Hematopoietic multipotent progenitor cell treated with erythropoietin and hydrocortisone succinate and interleukin-3 and kit ligand, for 17 days (in vitro differentiated cells): ENCODE data around the gene GPR176.
"Not testable (repeated sequence)": the region's sequence is repeated elsewhere in the genome, so short reads cannot be mapped to it uniquely, and the experiment has no call there.

Source experiments
- DNase-seq: peaks from one replicate; pipeline ENCODE4 v3.0.0-alpha.2; 2015; ENCODE audit warnings: low spot score

GPR176 gene

DNA sequence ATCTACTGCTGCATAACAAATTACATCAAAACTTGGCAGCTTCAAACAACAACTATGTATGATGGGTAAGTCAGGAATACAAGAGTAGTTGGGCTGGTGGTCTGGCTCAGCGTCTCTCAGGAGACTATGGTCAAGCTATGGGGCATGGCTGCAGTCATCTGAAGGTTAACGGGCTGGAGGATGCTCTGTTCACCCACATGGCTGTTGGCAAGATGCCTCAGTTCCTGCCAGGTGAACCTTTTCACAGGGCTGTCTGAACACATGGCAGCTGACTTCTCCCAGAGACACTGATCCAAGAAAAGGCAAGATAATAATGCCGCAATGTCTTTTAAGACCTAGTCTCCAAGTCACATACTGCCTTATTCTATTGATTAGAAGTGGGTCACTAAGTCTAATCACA is 63.7 kb downstream of the GPR176 start:
- no peak for DNase-seq

DNA sequence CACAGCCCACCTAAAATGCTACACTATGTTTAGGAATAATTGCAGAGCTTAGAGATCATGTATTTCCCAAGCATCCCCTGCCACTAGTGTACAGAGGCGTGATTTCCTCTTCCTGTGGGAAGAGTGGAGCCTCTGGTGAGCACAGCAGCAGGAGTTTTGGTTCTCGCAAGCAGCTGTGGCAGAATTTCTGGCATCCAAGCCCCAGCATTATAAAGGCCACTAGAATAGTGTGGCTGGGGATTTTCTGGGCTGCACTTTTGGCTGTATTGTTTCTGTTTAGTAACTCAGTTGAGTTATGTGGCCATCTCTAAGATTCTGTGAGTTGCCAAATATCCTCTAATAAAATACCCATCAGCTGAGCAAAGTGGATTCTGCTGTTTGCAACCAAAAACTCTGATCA is 64.7 kb downstream of the GPR176 start:
- no peak for DNase-seq

GRCh38 chr15:39854161-39854560 is 65.9 kb downstream of the GPR176 start:
- no peak for DNase-seq

- no peak for DNase-seq
Observed at GRCh38 chr15:39852250-39852649, 67.8 kb downstream of the GPR176 start.

- DNase-seq: no peak
Observed at GRCh38 chr15:39851500-39852092, 68.5 kb downstream of the GPR176 start.

DNA sequence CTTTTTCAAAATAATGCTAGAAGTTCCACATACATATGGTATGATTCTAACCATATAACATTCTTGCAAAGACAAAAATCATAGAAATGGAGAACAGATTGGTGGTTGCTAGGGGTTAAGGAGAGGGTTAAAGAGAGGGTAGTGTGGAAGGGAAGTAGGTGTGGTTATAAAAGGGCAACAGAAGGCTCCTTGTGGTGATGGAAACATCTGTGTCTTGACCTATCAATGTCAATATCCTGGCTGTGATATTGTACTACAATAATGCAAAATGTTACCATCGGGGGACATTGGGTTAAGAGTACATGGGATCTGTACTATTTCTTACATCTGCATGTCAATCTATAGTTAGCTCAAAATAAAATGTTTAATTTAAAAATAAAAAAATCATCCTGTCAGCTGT is 69.6 kb downstream of the GPR176 start:
- no peak for DNase-seq

- DNase-seq: no peak
Observed at GRCh38 chr15:39846108-39846507, 74.0 kb downstream of the GPR176 start.

DNA sequence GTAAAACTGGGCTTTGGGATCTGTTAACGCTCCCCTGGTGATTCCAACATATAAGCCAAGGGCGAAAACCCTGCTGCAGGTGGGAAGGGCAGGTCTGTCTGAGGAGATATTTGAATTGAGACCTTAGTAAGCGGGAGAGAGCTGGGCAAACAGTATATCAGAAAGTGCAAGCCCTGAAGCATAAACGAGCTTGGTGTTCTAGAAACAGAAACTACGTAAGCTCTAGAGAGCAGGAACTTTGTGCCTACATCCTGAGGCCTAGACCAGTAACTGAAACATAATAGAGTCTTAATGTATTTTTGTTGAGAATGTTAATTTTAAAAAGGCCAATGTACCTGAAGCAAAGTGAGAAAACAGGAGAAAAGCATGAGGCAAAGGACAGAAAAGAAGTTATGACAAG is 74.5 kb downstream of the GPR176 start:
- DNase-seq: no peak

GRCh38 chr15:39843565-39843964 is 76.5 kb downstream of the GPR176 start:
- DNase-seq: no peak

GRCh38 chr15:39837454-39837853 is 82.6 kb downstream of the GPR176 start:
- DNase-seq: no peak

GRCh38 chr15:39835550-39835949 is 84.5 kb downstream of the GPR176 start:
- no peak for DNase-seq

GRCh38 chr15:39834256-39834655 is 85.8 kb downstream of the GPR176 start:
- DNase-seq: no peak

DNA sequence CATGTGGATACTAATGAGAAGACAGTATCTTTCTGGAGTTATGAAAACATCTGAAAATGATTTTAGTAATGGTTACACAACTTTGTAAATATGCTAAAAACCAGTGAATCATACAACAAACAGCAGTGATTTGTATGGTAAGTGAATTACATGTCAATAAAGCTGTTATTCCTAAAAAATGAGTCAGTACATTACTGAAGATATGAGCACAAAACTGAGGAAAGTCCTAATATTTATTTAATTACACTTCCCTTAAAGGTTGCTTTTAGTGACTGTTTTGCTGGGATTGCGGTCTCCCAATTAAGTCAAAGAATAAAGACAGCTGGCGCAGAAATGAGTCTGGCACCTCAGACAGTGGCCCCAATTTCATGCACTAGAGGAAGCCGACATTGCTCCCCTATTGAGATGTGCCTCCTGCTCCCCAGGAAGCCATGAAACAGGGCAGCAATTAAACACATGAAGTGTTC is 86.5 kb downstream of the GPR176 start:
- no peak for DNase-seq

DNA sequence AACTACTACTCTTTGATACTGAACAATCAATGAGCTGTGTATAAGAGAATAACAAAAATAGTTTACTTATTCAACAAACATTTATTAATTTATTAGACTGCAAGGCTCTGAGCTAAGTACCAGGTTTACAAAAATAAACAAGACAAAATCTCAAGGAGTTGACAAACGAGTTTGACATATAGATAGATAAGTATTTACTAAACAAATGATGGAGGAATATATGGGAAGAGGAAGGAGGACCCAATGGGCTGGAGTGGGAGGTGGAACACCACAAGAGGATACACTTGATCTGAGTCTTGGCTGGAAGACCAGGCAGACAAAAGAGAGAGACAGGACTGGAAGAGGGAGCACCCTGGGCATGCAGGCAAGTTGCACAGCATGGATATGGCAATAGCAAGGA is 89.9 kb downstream of the GPR176 start:
- no peak for DNase-seq

- no peak for DNase-seq
Observed at GRCh38 chr15:39828374-39828931, 91.6 kb downstream of the GPR176 start.

- no peak for DNase-seq
Observed at GRCh38 chr15:39826975-39827374, 93.1 kb downstream of the GPR176 start.

GRCh38 chr15:39823634-39824033 is 96.4 kb downstream of the GPR176 start:
- no peak for DNase-seq

DNA sequence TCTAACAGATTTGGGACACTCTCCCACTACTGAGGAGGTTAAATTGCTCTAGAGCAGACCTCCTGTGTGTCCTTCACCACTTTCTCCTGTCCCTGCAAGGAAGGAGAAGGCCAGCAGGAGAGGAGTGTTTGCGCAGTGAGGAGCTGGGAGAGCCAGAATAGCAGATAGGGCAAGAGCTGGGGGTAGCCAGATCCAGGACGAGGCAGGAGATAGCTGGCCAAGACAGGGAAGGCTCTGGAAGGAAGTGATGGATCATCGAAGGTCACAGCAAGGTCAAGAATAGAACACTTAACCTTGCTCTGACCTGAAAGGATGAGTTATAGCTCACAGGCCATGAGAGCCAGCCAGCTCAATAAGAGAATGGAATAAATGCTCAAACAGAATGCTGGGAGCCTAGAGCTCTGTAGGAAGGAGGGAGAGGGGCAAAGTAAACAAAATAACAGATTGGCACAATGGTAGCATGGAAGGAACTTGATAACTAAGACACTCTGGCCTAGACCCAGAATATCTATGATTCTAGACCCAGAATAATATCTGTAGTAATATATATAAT is 99.9 kb downstream of the GPR176 start:
- no peak for DNase-seq

DNA sequence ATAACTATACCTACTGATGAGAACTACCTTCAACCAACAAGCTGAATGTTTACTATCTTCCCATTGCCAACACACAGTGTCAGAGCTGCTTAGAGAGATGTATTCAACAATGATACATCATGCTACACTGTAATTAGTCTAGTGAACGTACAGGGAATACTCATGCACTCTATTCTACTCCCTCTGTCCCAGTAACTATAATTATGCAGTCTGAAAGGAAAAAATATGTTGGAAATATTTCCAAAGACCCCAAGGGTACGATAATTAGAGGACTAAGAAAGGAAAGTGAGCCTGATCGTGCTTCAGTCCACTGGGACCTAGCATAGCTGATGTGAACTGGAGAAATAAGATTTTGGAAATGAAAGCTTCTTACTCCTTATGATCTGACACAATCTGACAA is 100.5 kb downstream of the GPR176 start:
- DNase-seq: no peak

DNA sequence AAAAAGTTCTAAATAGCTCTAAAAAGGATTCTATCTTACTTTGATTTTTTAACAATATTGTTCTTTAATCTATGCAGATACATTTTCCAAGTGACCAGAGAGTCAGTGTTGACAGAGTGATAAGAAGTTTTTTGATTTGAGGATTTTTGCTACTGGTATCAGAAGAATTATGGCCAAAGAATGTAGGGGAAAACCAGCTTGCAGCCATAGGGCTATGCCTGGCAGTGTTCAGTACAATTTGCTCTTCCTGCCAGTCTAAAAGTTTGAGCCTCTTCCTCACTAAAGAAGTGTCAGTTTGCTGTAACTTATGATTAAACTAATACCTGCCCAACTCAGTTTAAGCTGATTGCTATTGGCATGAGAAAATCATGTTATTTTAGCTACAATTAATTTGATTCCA is 102.2 kb downstream of the GPR176 start:
- no peak for DNase-seq

- DNase-seq: no peak
Observed at GRCh38 chr15:39814489-39814888, 105.6 kb downstream of the GPR176 start.

DNA sequence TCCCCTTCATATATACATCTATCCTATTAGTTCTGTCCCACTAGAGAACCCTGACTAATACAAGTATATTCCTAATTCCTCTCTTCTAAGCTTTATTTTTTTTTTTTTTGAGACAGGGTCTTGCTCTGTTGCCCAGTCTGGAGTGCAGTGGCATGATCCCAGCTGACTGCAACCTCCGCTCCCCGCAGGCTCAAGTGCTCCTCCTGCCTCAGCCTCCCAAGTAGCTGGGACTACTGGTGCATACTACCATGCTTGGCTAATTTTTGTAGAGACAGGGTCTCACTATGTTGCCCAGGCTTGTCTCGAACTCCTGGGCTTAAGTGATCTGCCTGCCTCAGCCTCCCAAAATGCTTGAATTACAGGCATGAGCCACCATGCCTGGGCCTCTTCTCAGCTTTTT is 107.4 kb downstream of the GPR176 start:
- DNase-seq: not testable (repeated sequence)

GRCh38 chr15:39808909-39809308 is 111.2 kb downstream of the GPR176 start:
- DNase-seq: no peak

GRCh38 chr15:39807791-39808190 is 112.3 kb downstream of the GPR176 start:
- DNase-seq: no peak
